Ectodermal cell (in vitro differentiated cells): Measurements from ENCODE around the gene CDH16.
"Not testable (repeated sequence)": the region's sequence is repeated elsewhere in the genome, so short reads cannot be mapped to it uniquely, and the experiment has no call there.

Experiments
- H3K27ac ChIP-seq: 2 replicates; pipeline ENCODE4 v1.7.0; 2013; ENCODE audit warnings: mild to moderate bottlenecking, low read depth, low read length; ENCODE audit not compliant: insufficient read depth, poor library complexity, severe bottlenecking
- H3K27me3 ChIP-seq: 2 replicates; pipeline ENCODE4 v1.7.0; 2013; ENCODE audit warnings: mild to moderate bottlenecking, low read length; ENCODE audit not compliant: insufficient read depth, control insufficient read depth, poor library complexity, severe bottlenecking
- H3K36me3 ChIP-seq: one replicate; pipeline ENCODE4 v1.7.0; 2013; ENCODE audit warnings: low read length; ENCODE audit not compliant: control insufficient read depth, insufficient read depth
- H3K4me1 ChIP-seq: one replicate; pipeline ENCODE4 v1.7.0; 2013; ENCODE audit warnings: low read length; ENCODE audit not compliant: control insufficient read depth, insufficient read depth
- H3K4me3 ChIP-seq: 2 replicates; pipeline ENCODE4 v1.7.0; 2013; ENCODE audit warnings: low read depth, low read length, control low read depth; ENCODE audit not compliant: insufficient read depth
- H3K9me3 ChIP-seq: 2 replicates; pipeline ENCODE4 v1.7.0; 2013; ENCODE audit warnings: mild to moderate bottlenecking, low read length, moderate library complexity; ENCODE audit not compliant: control insufficient read depth
- WGBS, 2 experiments: methylation state at CpG; one replicate each; pipeline ENCODE4 v1.1.7; 2013; ENCODE audit warnings: missing lambda C conversion rate in 2 of 2; 5-methylcytosine and 5-hydroxymethylcytosine counted together

Gene CDH16

DNA sequence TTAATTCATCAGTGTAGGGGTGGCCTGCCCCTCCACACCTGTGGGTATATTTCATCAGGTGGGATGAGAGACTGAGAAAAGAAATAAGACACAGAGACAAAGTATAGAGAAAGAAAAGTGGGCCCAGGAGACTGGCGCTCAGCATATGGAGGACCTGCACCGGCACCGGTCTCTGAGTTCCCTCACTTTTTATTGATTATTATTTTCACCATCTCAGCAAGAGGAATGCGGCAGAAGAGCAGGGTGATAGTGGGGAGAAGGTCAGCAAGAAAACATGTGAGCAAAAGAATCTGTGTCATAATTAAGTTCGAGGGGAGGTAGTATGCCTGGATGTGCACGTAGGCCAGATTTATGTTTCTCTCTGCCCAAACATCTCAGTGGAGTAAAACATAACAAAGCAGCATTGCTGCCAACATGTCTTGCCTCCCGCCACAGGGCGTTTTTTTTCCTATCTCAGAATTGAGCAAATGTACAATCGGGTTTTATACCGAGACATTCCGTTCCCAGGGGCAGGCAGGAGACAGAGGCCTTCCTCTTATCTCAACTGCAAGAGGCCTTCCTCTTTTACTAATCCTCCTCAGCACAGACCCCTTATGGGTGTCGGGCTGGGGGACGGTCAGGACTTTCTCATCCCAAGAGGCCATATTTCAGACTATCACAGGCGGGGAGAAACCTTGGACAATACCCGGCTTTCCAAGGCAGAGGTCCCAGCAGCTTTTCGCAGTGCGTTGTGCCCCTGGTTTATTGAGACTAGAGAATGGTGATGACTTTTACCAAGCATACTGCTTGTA is 36.9 kb upstream of the CDH16 start:
- not testable (repeated sequence) for H3K4me1 ChIP-seq, H3K27ac ChIP-seq, H3K4me3 ChIP-seq, H3K36me3 ChIP-seq, H3K27me3 ChIP-seq, H3K9me3 ChIP-seq
- WGBS, 2 experiments: 92 to 94% methylated on average over 15 to 17 of the region's 17 CpGs

GRCh38 chr16:66954097-66954659 is 35.5 kb upstream of the CDH16 start:
- H3K27me3 ChIP-seq: peaks cover 2% of the 10 kb centered on the region
- no peaks in the 10 kb centered on the region for H3K4me1 ChIP-seq
- H3K9me3 ChIP-seq: peaks cover 4% of the 10 kb centered on the region
- no peaks in the 10 kb centered on the region for H3K36me3 ChIP-seq
- H3K4me3 ChIP-seq: no peak overlapping the region
- WGBS, 2 experiments: 47 to 53% methylated on average over 8 of the region's 8 CpGs
- H3K27ac ChIP-seq: no peak overlapping the region

- Histone ChIP-seq H3K9me3 (peaks cover 4% of the 10 kb centered on the region), H3K27ac (no peak overlapping the region), H3K27me3 (peaks cover 8% of the 10 kb centered on the region), H3K36me3 (no peaks in the 10 kb centered on the region), H3K4me1 (no peaks in the 10 kb centered on the region), H3K4me3 (no peak overlapping the region)
- WGBS, 2 experiments: 88 to 93% methylated on average over 10 of the region's 10 CpGs
Observed at GRCh38 chr16:66953462-66954096, 34.9 kb upstream of the CDH16 start.

DNA sequence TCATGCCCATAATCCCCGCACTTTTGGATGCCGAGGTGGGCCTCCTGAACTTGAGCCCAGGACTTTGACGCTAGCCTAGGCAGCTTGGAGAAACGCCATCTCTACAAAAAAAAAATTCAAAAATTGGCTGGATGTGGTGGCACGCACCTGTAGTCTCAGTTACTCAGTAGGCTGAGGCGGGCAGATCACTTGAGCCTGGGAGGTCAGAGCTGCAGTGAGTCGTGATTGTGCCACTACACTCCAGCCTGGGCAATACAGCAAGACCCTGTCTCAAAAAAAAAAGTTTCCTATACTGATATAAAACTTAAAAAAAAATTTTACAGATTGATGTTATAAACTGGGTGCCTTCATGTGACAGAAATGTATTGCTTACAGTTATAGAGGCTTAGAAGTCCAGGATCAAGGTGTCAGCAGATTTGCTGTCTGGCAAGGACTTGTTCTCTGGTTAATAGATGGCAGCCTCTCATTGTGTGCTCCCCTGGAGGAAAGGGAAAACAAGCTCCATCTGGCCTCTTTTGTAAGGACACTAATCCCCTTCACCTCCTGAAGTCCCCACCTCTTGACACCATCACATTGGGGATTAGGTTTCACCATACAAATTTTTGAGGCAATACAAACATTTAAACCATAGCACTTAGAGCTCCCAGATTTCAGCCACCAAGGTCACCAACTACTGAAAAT is 33.9 kb upstream of the CDH16 start:
- Histone ChIP-seq H3K27ac (no peak overlapping the region), H3K4me1 (no peaks in the 10 kb centered on the region), H3K4me3 (no peak overlapping the region), H3K27me3 (peaks cover 18% of the 10 kb centered on the region), H3K36me3 (no peaks in the 10 kb centered on the region), H3K9me3 (peaks cover 4% of the 10 kb centered on the region)
- 89 to 90% methylated on average over 7 of the region's 7 CpGs for WGBS, 2 experiments

- H3K27ac ChIP-seq: no peak overlapping the region
- peaks cover 4% of the 10 kb centered on the region for H3K9me3 ChIP-seq
- peaks cover 21% of the 10 kb centered on the region for H3K27me3 ChIP-seq
- no peaks in the 10 kb centered on the region for H3K4me1 ChIP-seq
- H3K36me3 ChIP-seq: no peaks in the 10 kb centered on the region
- 86 to 97% methylated on average over 4 of the region's 4 CpGs for WGBS, 2 experiments
- no peak overlapping the region for H3K4me3 ChIP-seq
Observed at GRCh38 chr16:66950971-66951790, 32.5 kb upstream of the CDH16 start.

GRCh38 chr16:66950437-66950836 is 31.8 kb upstream of the CDH16 start:
- Histone ChIP-seq H3K27me3 (peaks cover 21% of the 10 kb centered on the region), H3K4me3 (no peak overlapping the region), H3K4me1 (no peaks in the 10 kb centered on the region), H3K36me3 (no peaks in the 10 kb centered on the region), H3K9me3 (peaks cover 4% of the 10 kb centered on the region), H3K27ac (no peak overlapping the region)
- WGBS, 2 experiments: 95 to 96% methylated on average over 2 of the region's 2 CpGs

- Histone ChIP-seq H3K4me1 (no peaks in the 10 kb centered on the region), H3K9me3 (peaks cover 4% of the 10 kb centered on the region), H3K36me3 (no peaks in the 10 kb centered on the region), H3K27me3 (peaks cover 21% of the 10 kb centered on the region), H3K27ac (no peak overlapping the region), H3K4me3 (no peak overlapping the region)
- WGBS, 2 experiments: 82 to 84% methylated on average over 6 of the region's 6 CpGs
Observed at GRCh38 chr16:66949472-66949871, 30.8 kb upstream of the CDH16 start.

DNA sequence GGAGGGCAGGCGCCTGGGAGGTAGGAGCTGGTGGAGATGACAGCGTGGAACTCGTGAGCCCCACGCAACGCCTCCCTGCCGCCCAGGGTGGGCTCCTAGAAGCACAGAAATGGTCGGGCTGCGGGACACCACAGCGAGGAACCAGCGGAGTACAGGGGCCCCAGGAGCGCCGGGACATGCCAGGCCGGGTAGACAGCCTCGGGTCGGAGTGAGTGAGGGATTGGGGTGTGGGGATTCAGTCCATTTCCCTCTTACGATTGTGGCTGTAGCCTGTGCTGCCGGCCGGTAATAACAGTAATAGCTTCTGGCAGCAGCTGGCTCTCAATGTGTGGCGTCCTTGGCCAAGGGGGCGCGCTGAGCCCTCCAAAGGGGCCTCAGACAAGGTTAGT is 30.1 kb upstream of the CDH16 start:
- Histone ChIP-seq H3K27me3 (peaks cover 21% of the 10 kb centered on the region), H3K9me3 (peaks cover 4% of the 10 kb centered on the region), H3K36me3 (no peaks in the 10 kb centered on the region), H3K4me1 (no peaks in the 10 kb centered on the region), H3K4me3 (no peak overlapping the region), H3K27ac (no peak overlapping the region)
- 84 to 86% methylated on average over 21 of the region's 21 CpGs for WGBS, 2 experiments

DNA sequence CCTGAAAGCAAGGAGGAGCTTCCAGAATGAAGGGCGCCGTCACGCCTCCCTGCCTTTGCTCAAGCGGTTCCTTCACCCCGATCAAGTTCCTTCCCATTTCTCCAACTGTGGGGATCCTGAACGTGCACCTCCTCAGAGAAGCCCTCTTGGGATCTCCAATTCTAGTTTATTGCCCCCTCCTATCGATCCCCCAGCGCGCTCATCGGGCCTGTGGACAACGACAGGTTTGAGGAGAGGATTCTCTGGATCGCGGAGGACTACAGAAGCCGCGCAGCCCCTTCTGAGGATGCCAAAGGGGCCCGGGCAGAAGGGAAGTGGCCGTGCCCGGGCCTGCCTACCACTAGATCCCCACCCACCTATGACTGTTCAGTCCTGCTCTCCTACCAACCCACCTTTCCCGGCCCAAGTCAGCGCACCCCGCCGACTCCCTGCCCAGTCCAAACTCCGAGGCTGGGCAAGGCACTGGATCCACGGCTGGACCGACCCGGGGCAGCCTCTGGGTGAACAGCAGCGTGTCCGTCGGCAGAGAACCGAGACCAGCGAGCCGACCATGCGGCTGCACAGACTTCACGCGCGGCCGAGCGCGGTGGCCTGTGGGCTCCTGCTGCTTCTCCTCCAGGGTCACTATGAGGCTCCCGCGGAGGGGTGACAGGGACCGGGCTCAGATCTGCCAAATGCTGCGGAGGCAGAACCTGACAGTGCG is 29.6 kb upstream of the CDH16 start:
- no peak overlapping the region for H3K27ac ChIP-seq
- H3K4me1 ChIP-seq: no peaks in the 10 kb centered on the region
- 79% methylated on average over 44 of the region's 44 CpGs for WGBS, 2 experiments
- peaks cover 21% of the 10 kb centered on the region for H3K27me3 ChIP-seq
- no peak overlapping the region for H3K4me3 ChIP-seq
- H3K9me3 ChIP-seq: peaks cover 4% of the 10 kb centered on the region
- no peaks in the 10 kb centered on the region for H3K36me3 ChIP-seq
